Measurements from ENCODE around the gene TMTC1.
"Not testable (repeated sequence)": the region's sequence is repeated elsewhere in the genome, so short reads cannot be mapped to it uniquely, and the experiment has no call there.

Gene TMTC1

DNA sequence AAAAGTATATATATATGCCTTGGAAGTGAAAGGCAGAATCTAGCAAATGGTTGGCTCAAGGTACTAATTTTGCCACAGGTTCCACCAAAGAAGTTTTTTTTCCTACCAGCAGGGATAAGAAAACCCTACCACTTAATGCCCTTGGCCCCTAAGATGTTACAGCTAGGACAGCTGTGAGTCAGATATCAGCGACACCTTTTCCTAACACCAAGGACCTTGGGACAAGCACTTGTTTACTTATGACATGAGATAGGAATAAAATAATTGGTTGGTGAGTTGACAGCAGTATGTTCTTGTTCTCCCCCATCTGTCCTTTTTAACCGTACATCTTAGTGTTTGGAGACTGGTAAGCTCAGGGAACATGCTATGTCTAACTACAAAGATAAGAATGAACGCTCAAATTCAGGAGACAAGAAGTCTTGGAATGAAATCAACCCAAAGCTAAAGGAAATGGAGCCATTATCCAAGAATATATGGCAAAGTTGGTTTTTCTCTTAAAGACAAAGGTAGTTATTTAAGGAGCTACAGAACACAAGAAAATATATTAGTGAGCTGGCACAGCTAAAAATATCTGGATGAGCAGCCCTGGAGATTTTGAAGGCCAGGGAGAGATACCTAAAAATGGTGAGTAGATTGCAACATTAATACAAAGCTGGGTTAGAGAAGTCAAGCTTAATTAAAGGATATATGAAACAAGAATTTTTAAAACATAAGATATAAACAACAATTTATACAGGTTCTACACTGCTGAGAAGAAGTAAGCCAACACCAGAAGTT is 126.8 kb downstream of the TMTC1 start:
- DNase-seq = no peak

DNA sequence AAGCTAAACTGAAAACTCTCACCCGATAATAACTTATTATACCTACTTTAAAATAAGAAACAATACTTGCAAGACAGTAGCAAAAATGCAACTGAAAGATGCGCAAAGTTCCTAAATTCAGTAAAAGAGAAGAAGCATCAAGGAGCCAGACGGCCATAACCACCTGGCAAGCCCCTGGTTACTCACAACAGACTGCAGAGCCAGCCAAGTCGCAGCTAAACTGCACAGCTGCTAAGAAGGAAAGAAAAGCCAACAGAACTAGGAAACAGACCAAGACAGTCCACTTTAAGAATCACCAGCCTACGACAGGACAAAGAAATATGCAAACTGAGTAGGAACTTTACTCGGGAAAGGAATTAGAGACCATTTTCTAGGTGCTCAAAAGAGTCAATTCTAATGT is 127.9 kb downstream of the TMTC1 start:
- DNase-seq = no peak

DNA sequence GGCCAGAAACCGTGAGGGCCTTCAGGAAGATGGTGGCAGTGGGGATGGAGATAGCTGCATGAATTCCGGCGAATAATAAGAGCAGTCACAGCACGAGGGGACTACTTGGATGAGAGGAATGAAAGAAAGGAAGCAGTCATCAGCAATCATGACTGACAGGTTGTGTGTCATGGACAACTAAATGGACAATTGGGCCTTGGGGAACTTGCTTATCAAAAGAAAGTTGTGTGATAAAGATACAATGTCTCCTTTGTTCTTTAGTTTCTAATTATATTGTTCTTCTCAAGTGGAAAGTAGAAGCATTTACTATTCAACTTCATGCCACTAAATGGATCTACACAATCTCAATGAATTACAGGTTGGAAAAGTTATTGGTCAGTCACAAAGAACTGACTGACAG is 130.5 kb downstream of the TMTC1 start:
- DNase-seq = no peak

DNA sequence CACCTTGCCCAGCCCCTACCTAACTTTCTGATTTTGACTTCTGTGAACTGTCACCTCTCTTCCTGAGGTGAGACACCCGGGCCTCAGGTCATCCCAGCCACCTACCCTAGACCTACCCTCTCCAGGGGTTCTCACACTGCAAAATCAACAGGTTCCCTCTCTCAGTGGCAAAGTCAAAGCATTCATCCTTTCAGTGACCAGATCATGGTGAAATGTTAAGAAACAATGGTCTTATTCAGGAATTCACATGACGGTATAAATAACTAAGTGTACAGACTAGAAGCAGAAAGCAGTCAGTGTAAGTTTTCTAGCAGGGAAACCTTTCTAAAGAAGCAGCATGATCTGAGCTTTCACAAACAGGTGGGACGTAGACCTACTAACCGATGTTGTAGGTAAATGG is 133.4 kb downstream of the TMTC1 start:
- no peak for DNase-seq

DNA sequence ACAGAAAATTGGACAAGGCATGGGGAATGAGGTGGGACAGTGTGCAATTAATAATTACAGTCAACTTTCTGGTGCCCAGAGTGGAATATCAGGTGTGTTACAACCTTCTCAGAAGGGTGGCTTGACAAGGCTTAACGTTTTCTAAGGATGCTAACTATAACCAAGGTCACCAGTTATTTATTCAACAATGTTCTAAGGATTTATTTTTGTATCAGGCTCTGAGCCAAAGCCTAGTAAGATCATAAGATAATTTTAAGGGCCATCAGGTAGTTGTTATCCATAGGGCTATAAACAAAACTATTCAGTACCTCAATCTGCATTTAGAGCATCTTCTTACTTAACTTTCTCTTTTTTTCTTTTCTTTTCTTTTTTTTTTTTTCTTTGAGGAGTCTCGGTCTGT is 134.0 kb downstream of the TMTC1 start:
- DNase-seq = no peak

DNA sequence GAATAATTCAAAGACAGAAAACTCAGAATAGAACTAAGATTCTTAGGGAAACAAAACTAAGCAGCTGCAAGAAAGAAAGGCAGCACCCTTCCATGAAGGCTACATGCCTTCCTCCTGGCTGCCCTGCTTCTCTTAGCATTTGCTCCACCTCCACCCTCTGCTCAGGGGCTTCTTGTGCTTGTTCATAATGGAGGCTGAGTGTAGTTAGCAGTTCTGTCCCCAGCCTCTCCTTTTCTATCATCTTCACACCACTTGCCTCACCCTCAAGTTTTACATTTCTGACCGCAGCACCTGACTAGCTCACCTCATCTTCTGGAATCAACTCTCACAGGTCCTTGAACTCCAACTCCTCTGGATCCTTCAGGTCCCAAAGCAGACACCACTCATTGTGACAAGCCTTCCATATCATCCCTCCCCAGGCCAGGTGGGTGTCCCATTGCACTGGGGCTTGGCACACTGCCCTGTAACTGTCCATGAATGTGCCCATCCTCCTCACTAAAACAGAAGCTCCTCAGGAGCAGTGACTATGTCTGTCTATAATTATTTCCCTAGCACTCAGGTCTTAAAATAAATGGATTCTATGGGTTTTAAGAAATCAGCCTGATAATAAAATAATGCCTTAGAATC is 139.1 kb downstream of the TMTC1 start:
- no peak for DNase-seq

DNA sequence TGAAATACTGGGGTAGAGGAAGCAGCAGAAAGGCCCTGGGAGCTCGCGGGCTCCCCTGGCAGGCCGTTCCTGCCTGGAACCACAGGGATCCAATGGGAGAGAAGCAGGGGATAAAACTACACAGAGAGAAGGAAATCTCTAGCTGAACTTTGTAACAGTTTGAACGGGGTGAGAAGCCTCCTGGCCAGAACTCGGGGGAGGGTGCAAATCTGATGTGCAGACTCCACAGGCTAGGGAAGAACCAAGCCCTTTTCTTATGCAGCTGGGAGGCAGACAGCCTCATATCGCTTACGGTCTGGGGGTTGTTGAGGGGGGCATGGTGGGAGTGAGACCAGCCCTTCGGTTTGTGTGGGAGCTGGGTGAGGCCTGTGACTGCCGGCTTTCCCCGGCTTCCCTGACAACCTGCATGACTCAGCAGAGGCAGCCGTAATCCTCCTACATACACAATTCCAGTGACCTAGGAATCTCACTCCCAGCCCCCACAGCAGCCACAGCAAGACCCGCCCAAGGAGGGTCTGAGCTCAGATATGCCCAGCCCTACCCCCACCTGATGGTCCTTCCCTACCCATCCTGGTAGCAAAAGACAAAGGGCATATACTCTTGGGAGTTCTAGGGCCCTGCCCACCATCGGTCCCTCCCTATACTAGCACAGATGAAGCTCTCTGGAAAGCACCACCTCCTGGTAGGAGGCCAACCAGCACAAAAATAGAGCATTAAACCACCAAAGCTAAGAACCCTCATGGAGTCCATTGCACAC is 143.0 kb downstream of the TMTC1 start:
- no peak for DNase-seq

DNA sequence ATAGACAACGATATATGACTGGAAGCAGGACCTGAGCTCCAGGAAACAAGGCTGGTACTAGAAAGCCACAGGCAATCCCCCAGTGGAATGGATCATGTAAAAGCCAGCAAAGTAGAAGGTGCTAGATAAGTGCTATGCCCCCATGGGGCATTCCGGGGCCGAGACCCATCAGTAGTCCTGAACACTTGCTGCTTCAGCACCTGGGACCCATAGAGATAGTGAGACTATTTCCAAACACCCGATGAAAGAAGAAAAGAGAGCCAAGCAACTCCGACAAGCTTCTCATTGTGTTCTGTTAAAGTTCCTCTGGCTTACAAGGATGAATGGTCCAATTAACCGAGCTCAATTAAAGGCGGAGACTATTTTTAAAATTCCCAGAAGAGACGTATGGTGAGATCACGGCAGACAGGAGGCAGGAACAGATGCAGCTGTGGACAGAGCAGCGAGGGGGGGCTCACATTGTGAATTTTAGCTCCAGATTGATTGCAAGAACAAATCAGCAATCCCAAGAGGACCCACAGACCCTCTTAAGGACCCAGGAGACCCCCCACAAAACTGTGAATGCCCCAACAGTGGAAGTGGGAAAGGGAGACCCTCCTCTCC is 143.7 kb downstream of the TMTC1 start:
- no peak for DNase-seq

DNA sequence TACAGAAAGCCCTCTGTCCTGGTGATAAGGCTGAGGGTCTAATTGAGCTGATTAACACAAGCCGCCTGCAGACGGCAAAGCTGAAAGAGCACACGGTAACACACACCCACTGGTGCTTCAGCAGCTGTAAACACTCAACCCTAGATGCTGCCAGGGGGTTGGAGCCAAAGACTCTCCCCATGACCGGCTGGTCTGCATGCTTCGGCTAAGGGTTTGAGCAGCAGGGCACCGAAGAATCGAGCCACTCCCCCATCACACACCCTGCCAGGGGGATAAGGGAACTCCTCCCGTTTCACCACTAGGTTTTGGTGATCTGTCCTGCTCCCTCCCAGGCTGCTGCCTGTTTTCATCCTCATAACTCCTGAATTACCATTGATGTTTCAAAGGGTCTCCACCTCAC is 145.2 kb downstream of the TMTC1 start:
- DNase-seq = no peak

DNA sequence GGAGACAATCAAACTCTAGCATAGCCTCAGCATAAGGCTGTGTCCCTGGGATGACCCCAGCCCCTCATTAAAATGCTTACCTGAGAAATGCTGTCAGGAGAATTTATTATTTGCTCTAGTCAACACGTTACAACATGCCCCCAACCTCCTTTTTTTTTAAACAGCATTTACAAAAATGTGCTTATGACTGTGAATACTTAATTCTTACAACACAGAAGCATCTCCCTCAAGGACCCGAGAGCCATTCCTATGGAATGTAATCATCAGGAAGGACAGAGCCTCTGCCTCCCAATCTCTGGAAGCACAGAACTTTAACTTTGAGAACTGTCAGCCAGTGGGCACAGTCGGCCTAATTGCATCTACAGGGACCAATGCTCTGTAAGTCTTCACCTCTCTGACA is 149.7 kb downstream of the TMTC1 start:
- DNase-seq = no peak

DNA sequence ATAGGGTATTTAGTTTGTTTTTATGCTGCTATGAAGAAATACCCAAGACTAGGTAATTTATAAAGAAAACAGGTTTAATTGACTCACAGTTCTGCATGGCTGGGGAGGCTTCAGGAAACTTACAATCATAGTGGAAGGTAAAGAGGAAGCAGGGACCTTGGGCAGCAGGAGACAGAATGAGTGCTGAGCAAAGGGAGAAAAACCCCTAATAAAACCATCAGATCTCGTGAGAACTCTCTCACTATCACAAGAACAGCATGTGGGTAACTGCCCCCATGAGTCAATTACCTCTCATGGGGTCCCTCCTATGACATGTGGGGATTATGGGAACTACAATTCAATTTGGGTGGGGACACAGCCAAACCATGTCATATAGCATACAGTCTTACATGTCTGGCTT is 153.6 kb downstream of the TMTC1 start:
- not testable (repeated sequence) for DNase-seq

DNA sequence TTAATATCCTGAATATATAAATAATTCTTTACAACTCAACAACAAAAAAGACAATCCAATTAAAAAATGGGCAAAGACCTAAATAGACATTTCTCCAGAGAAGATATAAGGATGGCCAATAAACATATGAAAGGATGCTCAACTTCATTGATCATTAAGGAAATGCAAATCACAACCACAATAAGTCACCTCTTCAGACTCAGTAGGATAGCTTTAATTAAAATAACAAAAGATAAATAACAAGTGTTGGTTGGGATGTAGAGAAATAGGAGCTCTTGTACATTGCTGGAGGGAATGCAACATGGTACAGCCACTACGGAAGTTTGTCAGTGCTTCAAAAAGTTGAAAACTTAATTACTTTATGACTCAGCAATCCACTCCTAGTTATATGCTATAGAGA is 156.5 kb downstream of the TMTC1 start:
- no peak for DNase-seq

DNA sequence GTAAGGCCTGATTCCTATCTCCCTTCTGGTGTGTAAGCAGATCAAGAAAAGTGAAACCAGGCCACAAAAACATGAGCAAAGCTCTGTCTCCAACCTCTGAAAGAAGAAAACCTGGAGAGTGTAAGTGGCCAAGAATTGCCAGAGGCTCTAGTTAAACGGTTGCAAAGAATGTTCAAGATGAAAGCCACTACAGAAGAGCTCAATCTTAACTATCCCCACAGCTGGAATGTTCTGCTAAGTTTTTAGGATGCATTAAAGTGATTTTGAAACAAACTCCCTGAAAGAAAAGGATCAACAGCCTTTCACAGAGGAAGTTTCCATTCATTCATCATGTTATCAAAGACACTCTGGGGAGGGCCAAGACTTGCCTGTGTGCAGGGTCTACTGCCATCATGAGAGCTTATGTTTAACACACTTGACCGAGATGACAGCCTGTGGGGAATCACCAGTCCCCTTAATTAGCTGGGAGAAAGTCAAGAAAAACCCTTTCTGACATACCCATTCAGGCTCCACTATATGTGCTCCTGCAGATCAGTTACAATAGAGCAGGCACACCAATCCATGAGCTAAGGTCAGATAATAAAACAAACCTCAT is 158.3 kb downstream of the TMTC1 start:
- no peak for DNase-seq

DNA sequence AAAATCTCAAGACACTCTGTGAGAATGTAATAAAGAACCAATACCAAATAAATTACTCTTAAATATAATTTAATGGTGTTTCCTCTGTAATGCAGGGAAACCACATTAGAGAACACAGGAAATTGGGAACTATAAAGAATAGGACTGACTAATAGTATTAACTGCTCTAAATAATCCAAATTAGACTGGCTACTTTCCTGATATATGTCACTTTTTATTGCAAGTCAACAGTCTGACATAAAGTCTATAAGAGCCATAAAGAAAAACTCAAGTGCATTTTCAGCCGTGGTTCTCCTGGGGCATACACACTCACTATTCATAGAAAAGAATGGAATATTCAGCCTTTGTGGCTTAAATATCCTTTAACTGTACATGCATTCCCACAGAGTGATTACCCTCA is 161.5 kb downstream of the TMTC1 start:
- no peak for DNase-seq

DNA sequence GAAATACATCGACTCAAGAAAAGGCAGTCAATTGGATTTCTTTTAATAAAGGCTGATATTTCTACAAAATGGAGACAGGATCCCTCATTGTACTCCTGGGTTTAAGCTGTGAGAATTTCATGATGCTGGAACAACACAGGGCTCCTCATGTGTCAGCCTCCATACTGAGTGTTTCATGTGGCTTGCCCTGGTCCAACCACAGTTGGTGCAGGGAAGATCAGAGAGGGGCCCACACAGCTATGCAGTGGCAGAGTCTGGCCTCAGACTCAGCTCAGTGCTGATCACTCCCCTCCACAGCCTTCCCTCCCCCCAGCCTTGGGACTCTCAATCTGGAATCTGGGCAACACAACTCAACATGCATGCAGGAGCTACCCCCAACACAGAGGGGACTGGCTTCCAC is 163.7 kb downstream of the TMTC1 start:
- no peak for DNase-seq

DNA sequence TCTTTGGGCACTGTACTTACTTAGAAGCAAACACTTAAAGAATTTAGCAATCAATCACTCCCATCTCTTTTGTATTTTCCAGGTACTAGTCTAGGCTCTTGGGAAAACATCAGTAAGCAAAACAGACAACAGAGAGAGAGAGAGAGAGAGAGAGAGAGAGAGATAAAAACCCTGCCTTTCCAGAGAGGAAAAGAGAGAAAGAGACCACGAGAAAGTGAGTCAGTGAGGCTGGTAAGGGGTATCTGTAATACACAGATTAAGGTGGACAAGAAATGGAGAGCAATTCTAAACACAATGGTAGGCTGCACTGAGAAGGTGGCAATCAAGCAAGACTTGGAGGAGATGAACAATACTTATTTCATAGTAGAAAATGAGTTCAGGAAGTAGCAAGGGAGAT is 166.3 kb downstream of the TMTC1 start:
- no peak for DNase-seq

DNA sequence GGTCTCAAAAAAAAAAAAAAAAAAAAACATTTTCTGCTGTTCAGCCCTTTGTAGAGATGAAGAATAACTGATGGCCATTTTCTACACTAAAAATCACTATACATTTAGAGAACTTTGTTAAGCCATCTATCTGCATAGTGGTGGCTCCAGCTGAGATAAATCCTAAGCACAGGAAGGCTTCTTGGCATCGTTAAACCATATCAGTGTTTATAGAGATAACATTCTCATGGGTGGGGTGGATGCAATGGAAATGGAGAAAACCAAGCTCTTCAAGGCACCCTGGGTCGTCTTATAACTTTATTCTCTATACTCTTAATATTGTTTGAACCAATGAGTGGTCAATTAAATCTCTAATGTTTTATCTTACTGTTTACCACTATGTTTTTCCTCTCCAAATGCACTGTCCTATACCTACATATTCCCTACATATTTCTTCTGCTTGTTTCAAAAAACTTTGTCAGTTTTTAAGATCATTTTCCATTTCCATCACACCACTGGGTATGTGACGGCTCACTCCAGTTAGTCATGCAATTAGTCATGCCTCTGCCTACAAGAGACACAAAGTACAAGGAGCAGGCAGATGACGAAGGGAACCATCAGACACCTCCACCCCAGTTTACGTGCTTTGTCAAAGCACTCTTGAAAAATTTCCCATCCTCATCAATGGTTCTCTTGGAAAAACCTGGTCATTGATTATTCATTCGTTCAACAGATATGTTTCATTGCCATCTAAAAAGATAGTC is 166.9 kb downstream of the TMTC1 start:
- no peak for DNase-seq

DNA sequence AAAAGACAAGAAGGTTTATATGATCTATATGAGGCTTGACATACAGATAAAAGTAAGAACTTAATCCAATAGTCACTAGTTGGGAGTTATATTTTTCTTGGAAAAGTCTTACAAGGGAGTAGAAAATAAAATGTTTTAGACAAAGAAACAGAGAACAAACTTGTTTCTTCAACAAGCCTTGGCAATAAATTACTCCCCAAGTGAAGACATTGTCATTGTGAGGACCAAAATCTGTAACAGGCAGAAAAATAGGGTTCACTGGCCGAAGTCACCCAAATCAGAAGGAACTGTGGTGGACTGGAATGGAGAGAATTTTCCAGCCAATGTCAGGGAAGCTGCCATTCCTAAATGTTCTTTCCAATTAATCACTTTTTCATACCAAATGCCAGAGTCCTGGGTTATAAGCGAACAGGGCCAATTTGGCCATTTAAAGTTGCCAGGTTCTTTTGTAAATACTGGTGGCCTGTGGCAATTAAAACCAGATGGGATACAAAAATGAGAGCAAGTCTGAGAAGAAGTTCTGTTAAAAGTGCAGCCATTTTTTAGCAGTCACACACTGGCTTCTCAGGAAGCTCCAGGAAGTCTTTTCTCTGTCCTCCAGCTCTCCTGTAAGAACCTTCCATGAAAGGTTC is 168.9 kb downstream of the TMTC1 start:
- DNase-seq = no peak

DNA sequence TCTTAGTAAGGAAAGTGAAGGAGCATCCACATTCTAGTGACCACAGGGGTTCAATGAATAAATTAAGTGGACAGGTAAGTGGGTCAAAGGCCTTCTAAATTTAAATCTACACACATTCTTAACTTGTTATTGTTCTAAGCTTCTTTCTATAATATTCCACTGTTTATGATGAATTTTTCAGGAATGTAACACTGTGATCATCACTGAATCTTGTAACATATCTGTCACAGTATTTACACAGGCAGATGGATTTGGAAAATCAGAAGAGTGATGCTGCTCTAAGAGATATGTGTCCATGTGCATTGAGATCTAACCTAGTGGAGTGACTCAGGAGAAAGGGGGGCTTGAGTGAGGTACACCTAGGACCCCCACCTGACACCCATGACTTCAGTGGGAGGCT is 170.8 kb downstream of the TMTC1 start:
- no peak for DNase-seq

DNA sequence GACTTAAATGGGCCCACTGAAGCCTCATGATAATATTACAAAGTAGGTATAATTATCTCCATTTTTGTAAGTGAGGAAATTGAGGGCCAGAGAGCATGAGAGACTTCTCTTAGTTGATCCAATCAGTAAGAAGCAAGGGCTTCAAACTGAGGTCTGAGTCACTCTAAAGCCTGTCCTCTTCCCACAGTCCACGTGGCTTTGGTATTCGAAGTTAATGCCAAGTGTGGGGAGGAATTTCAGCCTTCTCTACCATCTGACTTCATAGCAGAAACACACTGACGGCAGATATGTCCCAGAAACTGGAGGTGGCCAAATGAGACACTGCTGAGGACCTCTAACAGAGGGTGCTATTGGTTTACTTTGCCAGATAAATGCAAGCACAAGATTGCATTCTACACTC is 171.8 kb downstream of the TMTC1 start:
- DNase-seq = no peak

DNA sequence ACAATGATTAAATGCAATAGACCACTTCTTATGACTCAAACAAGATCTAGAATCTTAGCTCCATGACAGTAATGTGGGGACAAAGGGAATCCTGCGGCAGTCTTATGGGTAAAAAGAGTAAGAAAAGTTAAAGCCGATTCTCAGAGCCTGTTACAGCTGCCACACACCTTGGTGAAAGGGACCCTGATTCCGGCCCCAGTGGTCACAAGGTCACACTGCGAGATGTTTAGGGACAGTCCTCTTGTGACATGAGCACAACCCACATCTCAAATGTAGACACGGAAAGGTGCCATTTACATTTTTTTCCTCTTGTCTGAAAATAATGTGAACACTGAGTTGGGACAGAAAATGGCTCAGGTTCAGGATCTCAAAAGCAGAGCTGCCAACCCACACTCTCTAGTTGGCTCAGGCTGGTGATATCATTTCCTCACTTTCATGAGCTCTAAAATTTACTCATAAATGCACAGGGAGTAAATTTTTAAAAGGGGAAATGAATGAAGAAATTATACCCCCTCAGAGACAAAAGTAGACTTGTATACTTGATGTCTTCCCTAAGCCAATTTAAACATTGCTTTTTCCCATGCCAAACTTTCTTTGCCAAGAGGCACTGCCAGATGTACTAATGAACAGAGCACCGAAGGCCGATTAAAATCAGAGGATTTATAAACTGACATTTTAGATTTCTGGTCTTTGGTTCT is 173.1 kb downstream of the TMTC1 start:
- no peak for DNase-seq

All from stimulated activated naive CD4-positive, alpha-beta T cell treated with Interleukin-2 at 50 U/mL for 16 hours (primary cell).